SJSA1 (cell line): Measurements from ENCODE around the gene ZNF226. TPM values are rescaled to one million over a fixed set of nuclear protein-coding genes. Genes with fewer than 3 reads are reported as not detected.

Experiments used
- total RNA-seq: library from RNA; depleted of rRNA; stranded (reverse); fragments of >200 nt; shearing (Covaris generic); gene quantifications from 2 replicates; pipeline ENCODE4 v1.2.3, GENCODE V29; 2014; rRNA removed

The ZNF226 gene
- total RNA-seq, 1 experiment from 2014 or later = 15.4 TPM

Other genes with a start within 250 kb of the ZNF226 start
- gene ZNF45, start 229.8 kb upstream of the ZNF226 start, total RNA-seq = 13.7 and 21.1 TPM in 2 replicates
- 2.0 and 5.4 TPM in 2 replicates for gene ZNF221, start 213.9 kb upstream of the ZNF226 start, total RNA-seq
- 6.1 and 11.2 TPM in 2 replicates for gene ZNF155, start 180.9 kb upstream of the ZNF226 start, total RNA-seq
- 4.3 and 9.7 TPM in 2 replicates for gene ZNF230, start 162.1 kb upstream of the ZNF226 start, total RNA-seq
- 8.1 and 9.6 TPM in 2 replicates for gene ZNF222, start 139.7 kb upstream of the ZNF226 start, total RNA-seq
- gene ZNF223, start 113.1 kb upstream of the ZNF226 start, total RNA-seq = 3.9 and 7.5 TPM in 2 replicates
- 2.9 and 3.1 TPM in 2 replicates for gene ZNF284, start 92.9 kb upstream of the ZNF226 start, total RNA-seq
- 2.4 and 10.8 TPM in 2 replicates for gene ZNF224, start 70.7 kb upstream of the ZNF226 start, total RNA-seq
- gene ZNF225, start 51.7 kb upstream of the ZNF226 start, total RNA-seq = 2.8 and 4.2 TPM in 2 replicates
- gene ZNF234, start 23.5 kb upstream of the ZNF226 start, total RNA-seq = 4.5 and 7.1 TPM in 2 replicates
- gene ZNF227, start 47.4 kb downstream of the ZNF226 start, total RNA-seq = 5.6 and 15.1 TPM in 2 replicates
- gene ZNF233, start 94.8 kb downstream of the ZNF226 start, total RNA-seq = 0.50 TPM in 1 of 2 replicates, not detected in the other
- gene ZNF235, start 139.9 kb downstream of the ZNF226 start, total RNA-seq = 3.8 and 4.3 TPM in 2 replicates
- 4.7 and 7.1 TPM in 2 replicates for gene ZNF112, start 191.6 kb downstream of the ZNF226 start, total RNA-seq
- gene ZNF285, start 236.5 kb downstream of the ZNF226 start, total RNA-seq = 3.7 and 4.1 TPM in 2 replicates